ENCODE measurements around the gene PCDHGC3.
A peak's percentile ranks its signal among the peaks of the same experiment; 100 is the strongest.

Gene PCDHGC3

GRCh38 chr5:141508798-141509611 lies 33.2 kb downstream of the PCDHGC3 start:
- DNase-seq (ENCODE audit: low spot score), result no peak

- no peak for DNase-seq (ENCODE audit: low spot score)
These were observed 34.4 kb downstream of the PCDHGC3 start for GRCh38 chr5:141510160-141510559.

GRCh38 chr5:141510850-141511601 lies 35.3 kb downstream of the PCDHGC3 start:
- no peak for DNase-seq (ENCODE audit: low spot score)

GRCh38 chr5:141511771-141512325 lies 36.1 kb downstream of the PCDHGC3 start:
- no peak for DNase-seq (ENCODE audit: low spot score)

DNA sequence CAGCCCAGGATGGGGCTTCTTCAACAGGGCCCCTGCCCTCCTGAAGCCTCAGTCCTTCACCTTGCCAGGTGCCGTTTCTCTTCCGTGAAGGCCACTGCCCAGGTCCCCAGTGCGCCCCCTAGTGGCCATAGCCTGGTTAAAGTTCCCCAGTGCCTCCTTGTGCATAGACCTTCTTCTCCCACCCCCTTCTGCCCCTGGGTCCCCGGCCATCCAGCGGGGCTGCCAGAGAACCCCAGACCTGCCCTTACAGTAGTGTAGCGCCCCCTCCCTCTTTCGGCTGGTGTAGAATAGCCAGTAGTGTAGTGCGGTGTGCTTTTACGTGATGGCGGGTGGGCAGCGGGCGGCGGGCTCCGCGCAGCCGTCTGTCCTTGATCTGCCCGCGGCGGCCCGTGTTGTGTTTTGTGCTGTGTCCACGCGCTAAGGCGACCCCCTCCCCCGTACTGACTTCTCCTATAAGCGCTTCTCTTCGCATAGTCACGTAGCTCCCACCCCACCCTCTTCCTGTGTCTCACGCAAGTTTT lies 36.7 kb downstream of the PCDHGC3 start:
- no peak for DNase-seq (ENCODE audit: low spot score)

DNA sequence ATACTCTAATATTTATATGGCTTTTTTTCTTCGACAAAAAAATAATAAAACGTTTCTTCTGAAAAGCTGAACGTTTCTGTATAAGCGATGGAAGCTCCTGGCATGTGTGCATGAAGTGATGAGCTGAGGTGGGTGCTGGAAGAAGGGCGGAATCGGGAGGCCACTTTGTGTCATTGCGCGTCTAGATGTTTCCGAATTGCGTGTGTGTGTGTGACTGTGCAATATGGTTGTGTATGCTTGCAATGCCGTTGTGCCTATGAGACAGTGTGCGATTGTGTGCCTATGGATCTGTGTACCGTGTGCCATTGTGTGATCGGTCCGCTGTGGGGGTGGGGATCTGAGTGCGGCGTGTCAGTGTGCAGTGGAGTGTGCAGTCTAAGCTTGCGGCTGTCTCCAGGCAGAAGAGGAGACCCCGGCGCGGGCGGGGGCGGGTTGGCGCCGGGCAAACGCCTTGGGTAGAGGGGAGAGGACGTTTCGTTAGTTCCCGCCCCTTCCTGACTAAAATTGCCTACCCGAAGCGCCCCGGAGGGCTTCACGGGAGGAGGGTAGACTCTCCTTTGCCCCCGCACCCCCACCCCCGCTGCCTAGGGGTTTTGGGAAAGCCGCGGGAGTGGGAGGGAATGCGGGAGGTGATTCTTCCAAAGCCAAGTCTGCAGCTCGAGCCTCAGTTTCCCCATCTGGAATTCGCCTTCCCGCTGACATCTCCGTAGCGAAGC lies 37.3 kb downstream of the PCDHGC3 start:
- DNase-seq (ENCODE audit: low spot score), result no peak

DNA sequence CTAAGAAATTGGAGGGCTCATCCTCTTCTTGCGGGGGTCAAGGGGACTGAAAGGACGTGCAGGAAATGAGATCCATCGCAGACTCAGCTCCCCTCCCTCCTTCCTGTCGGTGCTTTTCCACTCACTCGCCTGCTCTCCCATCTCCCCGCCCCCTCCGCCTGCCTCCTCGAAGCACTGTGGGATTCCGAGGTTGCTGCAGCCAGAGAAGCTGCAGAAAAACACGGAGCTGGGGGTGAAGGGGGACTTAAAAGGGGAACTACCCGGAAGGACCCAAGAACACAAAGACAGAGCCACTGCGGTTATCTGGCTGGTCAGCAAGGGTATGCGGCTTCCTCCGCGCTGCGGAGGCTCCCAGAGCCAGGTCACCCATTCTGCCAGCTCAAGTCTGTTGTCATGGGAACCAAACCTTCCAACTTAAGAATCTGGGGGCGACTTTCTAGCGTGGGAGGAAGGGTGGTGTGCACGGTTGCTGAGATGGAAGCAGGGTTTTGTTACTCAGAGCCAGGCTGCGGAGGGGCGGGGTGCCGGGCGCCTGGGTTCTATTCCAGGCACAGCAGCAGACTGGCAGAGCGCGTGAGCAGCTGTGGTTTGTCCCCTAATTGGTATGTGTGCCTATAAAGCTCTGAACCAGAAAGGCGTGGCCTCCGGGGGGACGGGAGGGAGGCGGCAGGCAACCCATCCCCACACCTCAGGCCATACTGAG lies 38.0 kb downstream of the PCDHGC3 start:
- peak; percentile 77 for DNase-seq (ENCODE audit: low spot score)

GRCh38 chr5:141514330-141515133 lies 38.8 kb downstream of the PCDHGC3 start:
- DNase-seq (ENCODE audit: low spot score), result no peak

- DNase-seq (ENCODE audit: low spot score), result no peak
These were observed 39.4 kb downstream of the PCDHGC3 start for GRCh38 chr5:141515141-141515540.

DNA sequence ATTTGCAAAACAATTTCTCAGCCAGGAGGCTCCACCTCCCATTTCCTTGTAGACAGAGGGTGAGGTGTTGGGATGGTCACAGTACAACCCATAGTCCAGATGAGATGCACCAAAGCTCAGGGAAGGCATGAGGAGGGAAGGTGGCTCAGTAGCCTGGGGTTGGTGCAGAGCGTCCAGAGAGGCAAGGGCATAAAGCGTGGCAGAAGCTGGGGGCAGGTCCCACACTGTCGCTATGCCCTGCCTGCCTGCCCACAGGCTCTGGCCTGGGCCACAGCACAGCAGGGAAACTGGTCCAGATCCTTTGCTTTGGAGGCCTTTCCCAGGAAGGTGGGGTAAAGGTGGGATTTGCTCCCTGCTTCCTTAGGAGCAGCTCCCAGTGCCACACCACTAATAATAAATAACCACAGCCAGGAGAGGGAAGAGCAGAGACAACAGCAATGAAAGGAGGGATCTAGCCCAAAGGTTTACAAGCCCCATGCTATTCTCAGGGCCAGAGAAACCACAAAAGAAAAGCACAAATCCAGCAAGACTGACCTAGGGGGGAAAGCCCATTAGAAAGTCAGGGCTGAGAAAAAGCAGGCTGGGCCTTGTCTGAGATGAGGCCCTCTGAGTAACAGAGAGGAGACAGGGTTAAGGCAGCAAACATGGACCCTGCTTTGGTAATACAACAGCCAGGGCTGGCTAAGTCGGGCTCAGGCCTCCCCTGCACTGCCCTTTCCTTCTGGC lies 40.3 kb downstream of the PCDHGC3 start:
- no peak for DNase-seq (ENCODE audit: low spot score)

DNA sequence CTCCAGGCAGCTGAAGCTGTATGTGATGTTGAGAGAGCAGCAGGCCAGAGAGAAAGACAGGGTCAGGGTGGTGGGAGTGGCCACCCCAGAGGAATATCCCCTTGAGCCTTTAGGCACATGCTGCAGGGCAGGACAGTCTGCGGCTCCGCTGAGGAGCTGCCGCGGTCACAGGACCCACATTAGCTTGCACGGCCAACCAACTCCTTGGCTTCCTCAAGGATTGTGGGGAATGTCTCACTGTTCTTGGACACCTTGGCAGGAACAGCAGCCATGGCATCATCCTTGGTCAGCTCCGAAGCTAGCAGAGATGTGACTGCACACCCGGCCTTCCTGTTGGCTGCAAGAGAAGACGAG lies 40.9 kb downstream of the PCDHGC3 start:
- DNase-seq (ENCODE audit: low spot score), result no peak

GRCh38 chr5:141517312-141517711 lies 41.5 kb downstream of the PCDHGC3 start:
- no peak for DNase-seq (ENCODE audit: low spot score)

DNA sequence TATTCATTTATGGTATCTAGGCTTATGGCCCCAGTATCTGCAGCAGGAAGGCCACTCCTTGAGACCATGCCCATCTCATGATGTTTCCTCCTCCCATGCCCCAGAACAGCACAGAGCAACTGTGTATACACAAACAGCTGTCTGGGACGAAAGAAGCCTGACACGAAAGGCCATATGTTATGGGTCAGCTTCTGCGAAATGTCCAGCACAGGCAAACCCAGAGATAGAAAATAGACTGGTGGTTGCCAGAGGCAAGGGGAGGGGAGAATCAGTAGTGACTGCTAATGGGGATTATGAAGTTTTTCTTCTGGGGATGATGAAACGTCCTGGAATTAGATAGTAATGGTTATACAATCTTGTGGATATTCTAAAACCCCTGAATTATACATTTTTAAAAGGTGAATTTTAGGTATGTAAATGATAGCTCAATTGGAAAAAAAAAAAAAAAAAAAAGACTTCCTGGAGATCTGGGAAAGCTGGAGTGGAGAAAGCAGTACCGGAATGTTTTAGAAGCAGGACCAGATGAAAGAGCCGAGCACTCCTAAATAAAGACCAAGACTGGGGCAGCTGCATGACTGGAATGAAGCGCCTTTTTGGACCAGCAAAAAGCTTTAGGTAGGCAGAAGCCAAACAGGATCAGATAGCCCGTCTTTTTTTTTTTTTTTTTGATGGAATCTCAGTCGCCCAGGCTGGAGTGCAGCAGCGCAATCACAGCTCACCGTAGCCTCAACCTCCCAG lies 42.3 kb downstream of the PCDHGC3 start:
- DNase-seq (ENCODE audit: low spot score), result no peak

GRCh38 chr5:141518618-141519015 lies 42.9 kb downstream of the PCDHGC3 start:
- DNase-seq (ENCODE audit: low spot score), result no peak

- no peak for DNase-seq (ENCODE audit: low spot score)
These were observed 44.1 kb downstream of the PCDHGC3 start for GRCh38 chr5:141519605-141520565.

DNA sequence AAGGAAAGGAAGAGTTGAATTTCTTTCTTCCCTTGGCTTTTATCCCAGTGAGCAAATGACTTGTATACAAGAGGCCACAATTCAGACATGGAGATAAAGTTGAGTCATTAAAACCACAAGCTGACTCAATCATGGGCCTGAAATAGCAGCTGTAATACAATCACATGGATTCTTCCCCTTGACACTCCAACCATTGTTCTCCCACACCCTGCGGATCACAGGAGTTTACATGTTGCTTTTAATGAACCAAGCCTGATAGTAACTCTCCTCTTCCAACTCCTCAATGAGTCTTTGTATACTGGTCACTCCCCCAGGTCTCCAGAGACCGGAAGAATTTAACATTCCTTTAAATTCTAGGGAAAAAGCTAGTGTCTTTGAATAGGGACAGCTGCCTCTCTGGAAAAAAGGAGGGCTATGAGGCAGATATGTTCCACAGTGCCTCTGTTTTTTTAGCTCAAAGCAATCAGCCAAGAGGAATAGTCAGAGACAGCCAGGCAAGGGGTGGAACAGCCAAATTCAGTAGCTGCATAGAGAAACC lies 45.5 kb downstream of the PCDHGC3 start:
- peak; percentile 90 for DNase-seq (ENCODE audit: low spot score)

DNA sequence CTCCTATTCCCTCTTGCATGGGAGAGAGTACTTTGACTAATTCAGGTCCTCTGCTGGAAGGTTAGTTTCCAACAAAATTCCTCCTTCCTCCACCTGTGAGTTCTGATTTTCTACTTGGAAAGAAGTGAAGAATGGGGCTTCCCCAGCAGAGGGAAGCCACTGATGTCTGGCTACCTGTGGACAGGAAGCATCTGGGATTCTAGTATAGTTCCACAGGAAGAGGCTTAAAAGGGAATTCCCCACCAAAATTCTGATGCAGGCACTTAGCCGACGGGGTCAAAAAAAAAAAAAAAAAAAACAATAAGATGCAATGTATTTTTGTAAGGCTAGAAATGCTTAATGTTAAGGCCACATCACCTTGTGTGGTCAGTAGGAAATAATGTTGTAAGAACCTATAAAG lies 46.5 kb downstream of the PCDHGC3 start:
- no peak for DNase-seq (ENCODE audit: low spot score)

- no peak for DNase-seq (ENCODE audit: low spot score)
These were observed 48.2 kb downstream of the PCDHGC3 start for GRCh38 chr5:141523991-141524390.

Measured in globus pallidus (tissue), 1 donor.